ENCODE results near the gene ABHD16B.
A peak's percentile ranks its signal among the peaks of the same experiment; 100 is the strongest.

The ABHD16B gene

DNA sequence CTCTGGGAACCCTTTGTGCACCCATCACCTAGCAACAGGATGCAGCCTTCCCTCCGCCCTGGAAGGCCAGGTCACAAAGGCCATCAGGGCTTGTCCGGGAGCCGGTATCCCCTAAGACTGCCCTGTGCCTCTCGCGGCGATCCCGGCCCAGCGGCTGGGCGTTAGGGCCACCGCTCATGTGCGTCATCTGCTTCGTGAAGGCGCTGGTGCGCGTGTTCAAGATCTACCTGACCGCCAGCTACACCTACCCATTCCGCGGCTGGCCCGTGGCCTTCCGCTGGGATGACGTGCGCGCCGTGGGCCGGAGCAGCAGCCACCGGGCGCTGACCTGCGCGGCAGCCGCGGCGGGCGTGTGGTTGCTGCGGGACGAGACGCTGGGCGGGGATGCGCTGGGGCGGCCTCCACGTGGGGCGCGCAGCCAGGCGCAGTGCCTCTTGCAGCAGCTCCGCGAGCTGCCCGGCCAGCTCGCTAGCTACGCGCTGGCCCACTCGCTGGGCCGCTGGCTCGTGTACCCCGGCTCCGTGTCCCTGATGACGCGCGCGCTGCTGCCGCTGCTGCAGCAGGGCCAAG, at the start of gene ABHD16B:
Gene ABHD16B (plus strand): TSS at position 134 of the 570 bp plus-strand sequence. CDS start 43 bp downstream, at position 177.
- DNase-seq, result no peak

DNA sequence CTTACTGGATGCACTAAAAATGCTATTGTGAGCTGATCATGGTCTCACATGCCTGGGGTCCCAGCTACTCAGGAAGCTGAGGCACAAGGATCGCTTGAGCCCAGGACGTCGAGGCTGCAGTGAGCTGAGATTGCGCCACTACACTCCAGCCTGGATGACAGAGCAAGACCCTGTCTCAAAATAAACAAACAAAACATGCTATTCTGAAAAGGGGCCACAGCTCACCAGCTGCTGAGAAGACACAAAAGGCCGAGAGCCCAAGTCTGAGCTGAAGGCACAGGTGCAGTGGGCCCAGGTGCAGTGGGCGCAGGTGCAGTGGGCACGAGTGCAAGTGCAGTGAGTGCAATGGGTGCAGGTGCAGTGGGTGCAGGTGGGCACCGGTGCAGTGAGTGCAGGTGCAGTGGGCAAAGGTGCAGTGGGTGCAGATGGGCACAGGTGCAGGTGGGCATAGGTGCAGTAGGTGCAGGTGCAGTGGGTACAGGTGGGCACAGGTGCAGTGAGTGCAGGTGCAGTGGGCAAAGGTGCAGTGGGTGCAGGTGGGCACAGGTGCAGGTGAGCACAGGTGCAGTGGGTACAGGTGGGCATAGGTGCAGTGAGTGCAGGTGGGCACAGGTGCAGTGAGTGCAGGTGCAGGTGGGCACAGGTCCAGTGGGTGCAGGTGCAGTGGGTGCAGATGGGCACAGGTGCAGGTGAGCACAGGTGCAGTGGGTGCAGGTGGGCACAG, 46.2 kb upstream of the ABHD16B start:
- DNase-seq, result no peak

DNA sequence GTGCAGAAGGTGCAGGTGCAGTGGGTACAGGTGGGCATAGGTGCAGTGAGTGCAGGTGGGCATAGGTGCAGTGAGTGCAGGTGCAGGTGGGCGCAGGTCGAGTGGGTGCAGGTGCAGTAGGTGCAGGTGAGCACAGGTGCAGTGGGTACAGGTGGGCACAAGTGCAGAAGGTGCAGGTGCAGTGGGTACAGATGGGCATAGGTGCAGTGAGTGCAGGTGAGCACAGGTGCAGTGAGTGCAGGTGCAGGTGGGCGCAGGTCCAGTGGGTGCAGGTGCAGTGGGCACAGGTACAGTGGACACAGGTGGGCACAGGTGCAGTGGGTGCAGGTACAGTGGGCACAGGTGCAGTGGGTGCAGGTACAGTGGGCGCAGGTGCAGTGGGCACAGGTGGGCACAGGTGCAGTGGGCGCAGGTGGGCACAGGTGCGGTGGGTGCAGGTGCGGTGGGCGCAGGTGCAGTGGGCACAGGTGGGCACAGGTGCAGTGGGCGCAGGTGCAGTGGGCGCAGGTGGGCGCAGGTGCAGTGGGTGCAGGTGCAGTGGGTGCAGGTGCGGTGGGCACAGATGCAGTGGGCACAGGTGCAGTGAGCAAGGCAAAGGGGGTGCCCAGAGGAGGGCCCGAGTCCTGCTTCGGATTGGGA, 45.6 kb upstream of the ABHD16B start:
- DNase-seq, result no peak

DNA sequence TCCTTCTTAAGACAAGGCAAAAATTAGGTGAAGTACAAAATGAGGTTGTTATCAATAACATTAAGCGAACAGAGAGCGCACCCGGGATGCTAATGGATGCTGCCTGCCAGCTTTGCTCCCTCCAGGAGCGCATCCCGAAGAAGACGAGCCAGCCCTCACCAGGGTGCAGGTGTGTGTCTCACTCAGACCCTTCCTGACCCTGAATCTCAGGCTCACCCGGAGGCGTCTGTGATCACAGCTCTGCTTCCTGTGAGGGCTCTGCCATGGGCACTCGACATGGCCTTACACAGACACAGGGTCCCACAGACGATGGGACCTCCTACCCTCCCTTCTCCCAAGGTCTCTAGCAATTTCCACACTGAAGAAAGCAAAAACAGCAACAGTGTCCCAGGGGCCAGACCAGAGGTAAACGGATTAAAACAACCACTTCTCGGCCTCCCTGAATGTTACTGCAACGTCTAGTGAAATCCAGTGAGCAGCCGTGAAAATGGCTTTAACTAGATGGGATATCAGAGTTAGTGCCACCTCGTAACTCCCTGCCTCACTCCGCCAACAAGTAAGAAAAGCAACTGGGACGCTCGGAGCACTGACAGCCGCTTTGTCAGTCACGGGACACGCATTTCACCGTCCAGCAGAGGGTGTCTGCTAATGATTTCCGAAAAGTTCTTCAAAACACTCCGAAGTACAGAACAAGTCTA, 41.9 kb upstream of the ABHD16B start:
- peak; percentile 20 for DNase-seq

DNA sequence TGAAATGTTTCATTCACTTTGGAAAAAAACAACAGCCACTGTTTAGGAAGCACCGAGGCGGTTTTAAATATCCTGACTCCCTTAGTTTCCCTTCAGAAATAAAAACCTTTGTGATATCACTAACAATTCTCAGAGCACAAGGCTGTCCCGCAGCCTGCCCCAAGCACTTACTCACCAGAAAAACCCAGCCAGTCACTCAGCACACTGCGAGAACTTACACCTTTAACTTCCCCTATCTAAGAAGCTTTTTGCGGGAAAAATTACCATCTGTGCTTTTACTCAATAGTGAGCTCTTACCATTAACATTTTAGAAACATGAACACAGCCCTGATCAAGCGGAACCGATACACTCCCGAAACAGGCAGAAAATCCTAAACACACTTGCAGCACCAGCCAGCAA, 39.5 kb upstream of the ABHD16B start:
- no peak for DNase-seq

DNA sequence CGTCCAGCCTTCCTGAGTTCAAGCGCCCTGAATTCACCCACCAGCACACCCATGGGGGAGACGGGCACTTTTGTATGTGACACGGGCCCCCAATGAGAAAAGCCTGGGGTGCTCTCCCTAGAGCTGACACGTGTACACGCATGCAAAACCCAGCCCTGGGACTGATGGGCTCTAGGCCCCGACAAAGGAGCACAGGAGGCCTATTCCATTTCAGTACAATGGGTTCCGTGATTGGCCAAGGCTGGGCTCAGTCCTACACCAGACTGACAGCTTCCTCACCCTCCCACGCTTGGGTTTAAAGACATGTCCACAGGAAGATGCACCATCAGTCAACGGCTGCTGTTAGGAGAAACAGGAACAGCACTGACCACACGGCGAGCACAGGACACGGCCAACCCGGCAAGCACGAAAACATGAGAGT, 39.0 kb upstream of the ABHD16B start:
- DNase-seq, result no peak

DNA sequence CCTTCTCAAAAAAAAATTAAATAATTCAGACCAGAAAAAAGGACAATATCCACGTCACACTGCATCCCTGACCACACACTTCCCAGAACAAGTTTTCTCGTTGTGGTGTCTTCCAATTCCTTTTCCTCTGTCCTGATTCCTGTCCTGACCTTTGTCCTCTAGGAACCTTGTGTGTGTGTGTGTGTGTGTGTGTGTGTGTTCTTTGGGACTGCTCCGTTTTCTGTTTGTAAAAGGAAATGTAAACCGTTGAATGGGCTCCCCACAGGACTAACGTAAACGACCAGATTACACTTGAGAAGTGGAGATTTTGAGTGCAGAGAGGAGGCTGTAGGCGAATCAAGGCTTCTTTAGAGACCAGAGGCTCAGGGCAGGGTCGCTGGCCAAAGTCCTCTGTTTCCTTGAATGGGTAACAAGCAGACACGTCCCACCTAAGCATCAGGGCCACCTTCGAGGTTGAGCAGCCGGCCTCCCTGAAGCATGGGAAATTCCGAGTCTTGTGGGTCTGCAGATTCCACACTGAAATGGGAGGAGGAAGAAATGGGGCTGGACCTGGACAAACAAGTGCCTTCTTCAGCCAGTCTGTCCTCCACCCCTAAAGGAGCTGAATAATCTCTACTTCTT, 37.5 kb upstream of the ABHD16B start:
- no peak for DNase-seq

DNA sequence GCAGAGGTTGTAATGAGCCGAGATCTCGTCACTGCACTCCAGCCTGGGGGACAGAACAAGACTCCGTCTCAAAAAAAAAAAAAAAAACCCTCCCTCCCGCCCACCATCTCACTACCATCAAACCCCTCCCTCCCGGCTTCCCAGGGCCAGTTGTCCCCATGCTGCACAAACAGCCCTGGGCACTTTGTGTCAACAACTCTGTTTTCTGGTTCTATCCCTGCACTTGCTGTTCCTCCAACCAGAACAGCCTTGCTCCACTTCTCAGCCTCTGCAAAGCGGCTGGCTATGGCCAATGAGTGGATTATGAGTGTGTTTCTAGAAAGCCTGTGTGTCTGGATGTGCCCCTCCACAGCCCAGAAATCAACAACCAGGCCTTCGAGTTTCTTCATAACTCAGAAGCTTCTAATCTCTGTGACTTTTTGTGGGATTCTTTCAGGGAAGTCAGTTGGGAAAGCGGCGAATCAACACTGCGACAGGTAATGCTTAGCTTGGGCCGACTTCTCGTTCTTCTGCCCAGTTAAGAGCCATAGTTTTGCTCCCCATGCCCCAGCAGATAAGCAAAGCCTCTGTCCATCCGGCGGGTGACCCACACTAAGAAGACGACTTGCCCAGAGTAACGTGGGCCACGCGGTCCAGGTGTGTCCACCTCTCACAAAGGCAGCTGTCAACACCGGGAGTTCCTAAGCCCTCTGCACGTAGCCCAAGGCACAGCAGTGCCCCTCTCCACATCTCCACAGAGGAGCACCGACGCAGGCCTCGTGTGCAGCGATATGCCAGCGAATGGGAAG, 35.8 kb upstream of the ABHD16B start:
- DNase-seq, result no peak

DNA sequence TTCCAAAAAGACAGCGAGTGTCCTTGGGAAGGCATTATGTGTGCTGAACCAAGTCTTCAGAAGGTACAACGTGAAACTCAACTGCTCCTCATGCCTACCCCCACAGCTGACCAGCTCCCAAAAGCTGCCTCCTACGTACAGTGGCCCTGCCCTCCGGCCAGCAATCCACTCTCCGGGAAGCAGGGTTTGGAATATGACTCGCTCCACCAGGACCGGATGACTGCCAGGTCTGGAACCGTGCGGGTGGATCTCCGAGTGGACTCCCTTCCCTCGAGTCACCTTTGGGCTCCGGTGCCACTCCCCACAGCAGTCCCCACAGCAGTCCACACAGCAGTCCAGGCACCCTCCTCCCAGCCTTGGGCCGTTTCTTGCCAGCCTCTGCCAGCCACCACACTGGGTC, 34.5 kb upstream of the ABHD16B start:
- no peak for DNase-seq

DNA sequence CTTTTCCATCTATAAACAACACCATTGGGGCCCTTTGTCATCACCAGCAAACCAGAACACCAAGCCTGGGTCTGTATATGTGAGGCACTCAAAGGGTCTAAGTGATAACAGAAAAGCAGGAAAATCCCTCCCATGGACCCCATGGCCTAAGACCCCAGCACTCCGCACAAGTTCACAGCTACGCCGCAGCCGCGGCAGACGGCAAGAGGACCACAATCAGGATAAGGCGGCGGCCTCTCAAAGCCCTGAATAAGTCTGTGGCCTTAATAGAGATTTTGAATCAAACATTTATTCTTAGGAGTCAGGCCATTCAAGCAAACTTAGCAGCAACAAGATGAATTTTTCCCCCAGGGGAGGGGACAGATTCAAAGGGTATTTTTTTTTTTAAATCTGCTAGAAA, 33.2 kb upstream of the ABHD16B start:
- DNase-seq, result no peak

DNA sequence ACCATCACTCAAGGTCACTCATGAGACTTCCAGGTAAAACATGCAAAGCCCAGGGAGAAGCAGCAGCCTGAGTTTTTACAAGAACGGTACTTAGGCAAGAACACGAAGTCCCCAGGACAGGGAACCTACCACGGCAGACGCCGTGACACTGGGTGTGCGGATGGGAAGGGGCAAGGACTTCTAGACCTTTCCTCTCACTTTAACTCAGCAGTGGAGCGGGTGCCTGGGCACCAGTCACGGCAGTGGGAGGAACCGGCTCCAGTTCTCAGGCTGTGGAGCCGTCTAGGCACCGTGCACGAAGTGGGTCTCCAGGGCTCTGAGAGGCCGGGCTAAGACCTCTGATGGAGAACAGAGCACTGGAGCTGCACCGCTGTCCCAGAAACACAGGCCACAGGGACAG, 32.8 kb upstream of the ABHD16B start:
- no peak for DNase-seq

DNA sequence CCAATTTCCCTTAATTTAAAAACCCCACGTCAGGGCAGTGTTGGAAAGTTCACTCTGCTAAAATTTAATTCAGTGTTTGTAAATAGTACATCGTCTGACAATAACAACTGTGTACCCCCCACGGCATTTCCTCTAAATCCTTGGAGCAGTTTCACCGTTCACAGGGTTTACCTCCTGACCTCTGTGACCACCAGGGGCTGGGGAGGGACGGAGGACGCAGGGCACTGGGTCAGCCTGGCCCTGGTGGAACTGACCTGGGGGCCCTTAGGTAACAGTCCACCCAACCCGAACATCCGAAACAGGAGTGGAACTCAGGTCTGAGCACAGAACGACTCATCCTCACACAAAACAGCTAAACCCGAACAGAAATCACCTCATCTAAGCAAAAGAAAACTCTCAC, 32.3 kb upstream of the ABHD16B start:
- no peak for DNase-seq

DNA sequence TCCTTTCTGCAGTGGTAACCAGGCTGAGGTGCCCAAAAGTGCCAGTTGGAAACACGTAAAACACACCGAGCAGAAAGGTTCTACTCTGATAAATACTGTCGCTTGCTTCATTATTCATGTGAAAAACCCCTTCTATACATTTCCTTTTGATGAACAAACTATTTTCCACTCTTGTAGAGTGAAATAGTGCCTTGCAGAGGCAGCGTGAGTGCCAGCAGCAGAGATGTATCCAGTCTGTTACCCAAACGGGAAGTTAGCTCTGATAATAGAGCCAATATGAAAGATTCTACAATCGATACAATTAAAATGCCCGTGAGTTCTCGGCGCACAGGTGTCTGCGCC, 31.7 kb upstream of the ABHD16B start:
- DNase-seq, result no peak

DNA sequence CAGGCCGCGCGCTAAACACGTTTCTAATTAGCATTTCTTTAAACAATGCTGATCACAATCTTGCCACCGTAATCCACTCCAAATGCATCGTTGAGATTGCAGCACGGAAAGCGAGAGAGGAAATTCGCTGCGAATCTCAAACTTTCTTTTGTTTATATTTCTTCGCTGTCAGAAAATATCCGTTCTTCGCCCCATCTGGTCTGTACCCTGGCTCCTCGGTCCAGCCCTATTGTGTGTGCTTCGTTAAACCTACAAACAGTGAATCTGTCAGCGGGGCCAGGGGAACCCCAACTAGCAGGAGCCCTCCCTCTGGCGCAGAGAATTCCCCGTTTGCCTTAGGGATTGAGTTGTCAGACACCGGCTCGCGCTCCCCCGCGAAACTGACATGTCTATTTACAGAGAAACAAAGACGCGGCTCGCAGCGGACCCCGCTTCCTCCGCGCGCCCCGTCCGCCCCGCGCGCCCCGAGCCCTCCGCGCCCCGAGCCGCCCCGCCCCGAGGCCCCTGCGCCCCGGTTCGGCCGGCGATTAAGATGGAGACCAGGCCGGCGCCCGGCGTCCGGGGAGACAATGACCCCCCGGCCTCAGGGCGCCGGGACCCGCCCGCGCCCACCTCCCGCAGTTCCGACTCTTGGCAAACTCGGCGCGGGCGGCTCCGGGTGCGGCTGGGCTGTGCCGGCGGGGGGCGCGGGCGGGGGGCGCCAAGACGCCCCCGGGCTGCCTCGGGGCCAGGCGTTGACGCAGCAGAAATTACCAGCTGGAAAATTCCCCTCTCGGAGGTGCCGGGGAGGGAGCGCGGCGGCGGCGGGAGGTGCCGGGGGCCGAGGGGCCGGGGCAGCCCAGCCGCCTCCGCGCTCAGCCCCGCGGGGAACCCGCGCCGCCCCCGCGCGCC, 31.1 kb upstream of the ABHD16B start:
- DNase-seq, result no peak

DNA sequence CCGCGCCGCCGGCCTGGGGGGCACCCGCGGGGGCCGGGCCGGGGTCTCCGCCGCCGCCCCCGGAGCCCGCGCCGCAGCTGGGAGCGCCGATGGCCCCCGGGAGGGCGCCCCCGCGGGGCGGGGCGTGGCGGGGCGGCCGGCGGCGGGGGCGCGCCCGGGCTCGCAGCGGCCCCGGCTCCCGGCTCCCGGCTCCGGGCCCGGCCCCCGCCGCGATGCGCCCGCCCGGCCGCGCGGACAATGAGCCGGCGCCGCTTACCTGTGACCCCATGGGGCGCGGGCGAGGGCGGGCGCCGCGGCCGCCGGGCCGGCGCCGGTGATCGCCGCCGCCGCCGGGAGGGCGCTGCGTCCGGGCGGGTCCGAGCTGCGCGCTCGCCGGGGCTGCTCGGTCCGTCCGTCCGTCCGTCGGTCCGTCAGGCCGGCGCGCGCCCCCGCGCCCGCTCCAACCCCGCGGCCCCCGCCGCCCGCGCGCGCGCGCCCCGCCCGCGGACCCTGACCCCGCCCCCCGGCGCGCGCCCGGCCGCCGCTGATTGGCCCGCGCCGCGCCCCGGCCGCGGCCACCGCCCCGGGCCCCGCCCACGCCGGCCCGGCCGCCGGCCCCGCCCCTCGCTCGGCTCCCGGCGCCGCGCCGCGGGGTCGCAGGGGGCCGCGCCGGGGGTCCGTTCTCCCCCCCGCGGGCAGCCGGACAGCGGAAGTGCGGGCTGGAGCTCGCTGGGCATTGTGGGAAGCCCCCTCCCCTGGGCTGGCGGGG, 30.3 kb upstream of the ABHD16B start, which contains the start of gene ZBTB46:
Gene ZBTB46 (minus strand): TSS at position 424 of the 748 bp plus-strand sequence. CDS start 40,507 bp downstream, outside the sequence.
- DNase-seq, result peak; percentile 23

DNA sequence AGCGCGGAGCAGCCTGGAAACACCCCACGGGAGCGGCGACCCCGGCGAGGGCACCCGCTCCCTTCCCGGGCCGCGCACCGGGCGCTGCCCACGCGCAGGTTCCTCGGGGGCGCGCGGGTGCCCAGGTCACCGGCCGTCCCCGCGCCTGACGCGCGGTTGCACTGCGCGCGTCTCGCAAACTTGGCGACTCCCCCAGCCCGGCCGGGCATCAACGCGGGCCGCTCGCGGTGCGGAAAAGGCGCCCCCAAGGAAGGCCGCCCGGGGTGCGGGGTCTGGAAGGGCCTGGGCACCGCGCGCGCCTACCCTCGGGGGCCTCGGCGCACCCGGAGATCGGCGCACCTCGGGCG, 29.7 kb upstream of the ABHD16B start:
- no peak for DNase-seq

DNA sequence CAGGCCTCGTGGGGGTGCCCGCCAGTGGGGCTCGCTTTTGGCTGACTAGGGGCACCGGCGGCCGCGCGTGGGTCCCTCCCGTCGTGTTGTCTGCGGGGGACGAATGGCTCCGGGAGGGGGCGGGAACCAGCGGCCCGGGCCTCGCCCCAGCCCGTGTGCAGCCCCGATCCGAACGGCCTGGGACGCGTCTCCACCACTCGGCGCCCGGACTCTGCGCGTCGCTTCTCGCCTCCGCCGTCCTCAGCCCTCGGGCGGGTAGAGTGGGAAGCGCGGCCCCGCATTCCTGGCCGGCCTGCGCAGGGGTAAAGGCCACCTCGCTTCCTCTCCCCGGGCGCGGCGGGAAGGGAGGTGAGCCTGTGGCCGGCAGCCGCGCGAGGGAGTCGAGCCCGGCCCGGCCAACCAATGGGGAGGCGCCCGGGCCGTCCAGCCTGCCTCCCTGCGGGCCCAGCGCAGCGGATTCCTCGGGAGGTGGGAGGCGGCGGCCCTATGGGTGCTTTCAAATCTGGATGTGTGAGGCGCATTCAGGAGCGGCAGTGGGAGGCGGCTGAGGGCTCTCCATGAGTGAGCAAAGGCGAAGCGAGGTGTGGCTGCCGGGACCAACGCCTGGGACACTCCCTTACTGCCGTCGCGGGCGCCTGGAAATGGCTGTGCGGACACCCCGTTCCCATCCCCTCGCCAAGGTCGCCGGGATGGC, 29.2 kb upstream of the ABHD16B start:
- no peak for DNase-seq

DNA sequence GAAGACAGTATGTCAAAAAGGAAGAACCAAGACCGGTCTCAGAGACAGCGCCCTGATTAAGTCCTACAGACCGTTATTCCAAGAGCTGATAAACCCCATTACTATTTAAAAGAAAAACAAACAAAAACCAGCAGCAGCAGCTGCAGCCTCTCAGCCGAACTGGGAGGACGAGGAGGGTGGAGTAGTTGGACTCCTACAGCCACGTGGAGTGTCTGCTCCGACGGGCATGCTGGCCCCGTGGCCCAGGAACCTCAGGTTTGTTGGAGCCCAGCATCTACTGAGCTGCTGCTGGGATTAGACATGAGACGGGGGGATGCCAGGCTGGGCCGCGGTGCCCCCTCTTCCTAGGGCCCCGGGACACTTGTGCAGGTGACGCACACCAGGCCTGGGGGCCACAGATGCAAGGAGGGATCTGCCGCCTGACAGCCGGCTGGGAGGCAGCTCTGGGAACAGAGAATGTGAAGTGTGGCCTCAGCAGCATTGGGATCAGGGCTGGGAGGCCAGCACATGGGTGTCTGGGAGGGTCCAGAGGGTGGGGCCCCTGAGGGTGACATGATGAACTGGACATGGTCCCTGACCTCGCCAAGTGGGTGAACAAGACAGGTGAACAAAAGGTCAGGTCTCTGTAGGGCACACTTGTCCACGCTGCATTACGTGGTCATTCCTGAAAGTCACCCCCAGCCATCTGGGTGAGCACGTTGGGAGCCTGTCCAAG, 27.4 kb upstream of the ABHD16B start:
- DNase-seq, result no peak

DNA sequence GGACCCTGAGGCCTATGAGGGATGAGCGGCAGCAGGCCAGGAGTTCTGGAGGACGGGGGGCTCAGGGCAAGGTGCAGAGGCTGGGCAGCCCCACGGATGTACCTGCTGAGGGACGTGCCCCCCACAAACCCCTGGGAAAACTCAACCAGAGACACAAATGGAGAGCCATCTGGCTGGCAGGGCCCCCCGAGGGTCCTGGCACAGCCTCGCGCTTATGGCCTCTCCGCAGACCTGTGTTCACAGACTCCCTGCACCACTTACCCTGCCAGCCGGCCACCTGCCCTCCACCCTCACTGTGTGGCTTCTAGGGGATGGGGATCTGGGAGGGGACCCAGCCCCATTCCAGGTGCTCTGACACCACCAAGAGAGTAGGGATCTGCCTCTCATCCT, 26.8 kb upstream of the ABHD16B start:
- no peak for DNase-seq
